Measurements from ENCODE around the gene WHAMM.
A peak's percentile ranks its signal among the peaks of the same experiment; 100 is the strongest.
"Not testable (repeated sequence)": the region's sequence is repeated elsewhere in the genome, so short reads cannot be mapped to it uniquely, and the experiment has no call there.

WHAMM gene

GRCh38 chr15:82809308-82810060 is at the start of gene WHAMM:
Gene WHAMM, plus strand, starts transcription at chr15:82809628. Its CDS starts 99 bp downstream, at chr15:82809727.
- DNase-seq (ENCODE audit: low read depth): peak; percentile 97

- no peak for DNase-seq (ENCODE audit: low read depth)
Observed at GRCh38 chr15:82763361-82764116, 45.9 kb upstream of the WHAMM start.

GRCh38 chr15:82764117-82764490 is 45.3 kb upstream of the WHAMM start:
- DNase-seq (ENCODE audit: low read depth): no peak

GRCh38 chr15:82764740-82765139 is 44.7 kb upstream of the WHAMM start:
- DNase-seq (ENCODE audit: low read depth): no peak

- not testable (repeated sequence) for DNase-seq (ENCODE audit: low read depth)
Observed at GRCh38 chr15:82766201-82766600, 43.2 kb upstream of the WHAMM start.

- DNase-seq (ENCODE audit: low read depth): no peak
Observed at GRCh38 chr15:82767163-82767829, 42.1 kb upstream of the WHAMM start.

- DNase-seq (ENCODE audit: low read depth): no peak
Observed at GRCh38 chr15:82768414-82769054, 40.9 kb upstream of the WHAMM start.

- DNase-seq (ENCODE audit: low read depth): no peak
Observed at GRCh38 chr15:82771789-82772607, 37.4 kb upstream of the WHAMM start.

GRCh38 chr15:82774496-82774895 is 34.9 kb upstream of the WHAMM start:
- no peak for DNase-seq (ENCODE audit: low read depth)

- DNase-seq (ENCODE audit: low read depth): no peak
Observed at GRCh38 chr15:82778755-82779154, 30.7 kb upstream of the WHAMM start.

- DNase-seq (ENCODE audit: low read depth): no peak
Observed at GRCh38 chr15:82781349-82781748, 28.1 kb upstream of the WHAMM start.

- DNase-seq (ENCODE audit: low read depth): no peak
Observed at GRCh38 chr15:82788496-82788895, 20.9 kb upstream of the WHAMM start.

GRCh38 chr15:82789491-82789890 is 19.9 kb upstream of the WHAMM start:
- no peak for DNase-seq (ENCODE audit: low read depth)

GRCh38 chr15:82790321-82790720 is 19.1 kb upstream of the WHAMM start:
- DNase-seq (ENCODE audit: low read depth): no peak

GRCh38 chr15:82792068-82792467 is 17.4 kb upstream of the WHAMM start:
- DNase-seq (ENCODE audit: low read depth): no peak

- DNase-seq (ENCODE audit: low read depth): no peak
Observed at GRCh38 chr15:82793737-82794136, 15.7 kb upstream of the WHAMM start.

GRCh38 chr15:82798104-82798503 is 11.3 kb upstream of the WHAMM start:
- no peak for DNase-seq (ENCODE audit: low read depth)

GRCh38 chr15:82798531-82799166 is 10.8 kb upstream of the WHAMM start:
- DNase-seq (ENCODE audit: low read depth): no peak

- DNase-seq (ENCODE audit: low read depth): no peak
Observed at GRCh38 chr15:82799183-82799841, 10.1 kb upstream of the WHAMM start.

GRCh38 chr15:82802497-82802896 is 6.9 kb upstream of the WHAMM start:
- no peak for DNase-seq (ENCODE audit: low read depth)

Measured in HS-27A (cell line).